ENCODE results near the gene HELZ.
"Not testable (repeated sequence)": the region's sequence is repeated elsewhere in the genome, so short reads cannot be mapped to it uniquely, and the experiment has no call there.

Gene HELZ

GRCh38 chr17:67202503-67202902 is 42.5 kb downstream of the HELZ start:
- Histone ChIP-seq H3K9me3 (ENCODE audit: insufficient read depth, low read length) (no peaks in the 10 kb centered on the region), H3K27me3 (ENCODE audit: insufficient read depth, insufficient read length) (no peaks in the 10 kb centered on the region), H3K4me3 (ENCODE audit: insufficient read length, low read depth) (no peak overlapping the region), H3K36me3 (ENCODE audit: insufficient read depth, insufficient read length, low read length) (peaks cover 45% of the 10 kb centered on the region), H3K9ac (ENCODE audit: insufficient read length, low read depth) (no peak overlapping the region), H3K4me1 (ENCODE audit: insufficient read depth, insufficient read length) (no peaks in the 10 kb centered on the region)
- DNase-seq (ENCODE audit: low read depth, low spot score): no peak
- TF ChIP-seq SUZ12 (IDR thresholded peaks at IDR 0.05; ENCODE audit: extremely low read depth, insufficient read depth, insufficient read length) (no peak), YY1 (IDR thresholded peaks at IDR 0.05; ENCODE audit: insufficient read depth, insufficient read length) (no peak), ZNF274 (IDR thresholded peaks at IDR 0.05; ENCODE audit: low read depth, low read length) (no peak)

- Histone ChIP-seq H3K27me3 (ENCODE audit: insufficient read depth, insufficient read length) (no peaks in the 10 kb centered on the region), H3K4me3 (ENCODE audit: insufficient read length, low read depth) (no peak overlapping the region), H3K36me3 (ENCODE audit: insufficient read depth, insufficient read length, low read length) (peaks cover 50% of the 10 kb centered on the region), H3K9ac (ENCODE audit: insufficient read length, low read depth) (no peak overlapping the region), H3K9me3 (ENCODE audit: insufficient read depth, low read length) (no peaks in the 10 kb centered on the region), H3K4me1 (ENCODE audit: insufficient read depth, insufficient read length) (no peaks in the 10 kb centered on the region)
- no peak for DNase-seq (ENCODE audit: low read depth, low spot score)
- TF ChIP-seq SUZ12 (IDR thresholded peaks at IDR 0.05; ENCODE audit: extremely low read depth, insufficient read depth, insufficient read length) (no peak), ZNF274 (IDR thresholded peaks at IDR 0.05; ENCODE audit: low read depth, low read length) (no peak), YY1 (IDR thresholded peaks at IDR 0.05; ENCODE audit: insufficient read depth, insufficient read length) (no peak)
These were observed 44.2 kb downstream of the HELZ start for GRCh38 chr17:67200727-67201301.

- Histone ChIP-seq H3K4me1 (ENCODE audit: insufficient read depth, insufficient read length) (no peaks in the 10 kb centered on the region), H3K36me3 (ENCODE audit: insufficient read depth, insufficient read length, low read length) (peaks cover 51% of the 10 kb centered on the region), H3K4me3 (ENCODE audit: insufficient read length, low read depth) (no peak overlapping the region), H3K9me3 (ENCODE audit: insufficient read depth, low read length) (no peaks in the 10 kb centered on the region), H3K27me3 (ENCODE audit: insufficient read depth, insufficient read length) (no peaks in the 10 kb centered on the region), H3K9ac (ENCODE audit: insufficient read length, low read depth) (no peak overlapping the region)
- DNase-seq (ENCODE audit: low read depth, low spot score): no peak
- TF ChIP-seq ZNF274 (IDR thresholded peaks at IDR 0.05; ENCODE audit: low read depth, low read length) (no peak), SUZ12 (IDR thresholded peaks at IDR 0.05; ENCODE audit: extremely low read depth, insufficient read depth, insufficient read length) (no peak)
These were observed 46.9 kb downstream of the HELZ start for GRCh38 chr17:67198131-67198530.

- H3K4me1 ChIP-seq (ENCODE audit: insufficient read depth, insufficient read length); H3K9ac ChIP-seq (ENCODE audit: insufficient read length, low read depth); H3K9me3 ChIP-seq (ENCODE audit: insufficient read depth, low read length); H3K27me3 ChIP-seq (ENCODE audit: insufficient read depth, insufficient read length); DNase-seq (ENCODE audit: low read depth, low spot score); H3K4me3 ChIP-seq (ENCODE audit: insufficient read length, low read depth): not testable (repeated sequence)
- H3K36me3 ChIP-seq (ENCODE audit: insufficient read depth, insufficient read length, low read length): peaks cover 45% of the 10 kb centered on the region
These were observed 48.0 kb downstream of the HELZ start for GRCh38 chr17:67197023-67197422.

- DNase-seq (ENCODE audit: low read depth, low spot score): no peak
- Histone ChIP-seq H3K4me1 (ENCODE audit: insufficient read depth, insufficient read length) (no peaks in the 10 kb centered on the region), H3K4me3 (ENCODE audit: insufficient read length, low read depth) (no peak overlapping the region), H3K27me3 (ENCODE audit: insufficient read depth, insufficient read length) (no peaks in the 10 kb centered on the region), H3K36me3 (ENCODE audit: insufficient read depth, insufficient read length, low read length) (peaks cover 42% of the 10 kb centered on the region), H3K9me3 (ENCODE audit: insufficient read depth, low read length) (no peaks in the 10 kb centered on the region), H3K9ac (ENCODE audit: insufficient read length, low read depth) (no peak overlapping the region)
- TF ChIP-seq SUZ12 (IDR thresholded peaks at IDR 0.05; ENCODE audit: extremely low read depth, insufficient read depth, insufficient read length) (no peak), ZNF274 (IDR thresholded peaks at IDR 0.05; ENCODE audit: low read depth, low read length) (no peak), YY1 (IDR thresholded peaks at IDR 0.05; ENCODE audit: insufficient read depth, insufficient read length) (no peak)
These were observed 48.6 kb downstream of the HELZ start for GRCh38 chr17:67196422-67196821.

GRCh38 chr17:67194134-67194533 is 50.9 kb downstream of the HELZ start:
- Histone ChIP-seq H3K9ac (ENCODE audit: insufficient read length, low read depth) (no peak overlapping the region), H3K4me1 (ENCODE audit: insufficient read depth, insufficient read length) (no peaks in the 10 kb centered on the region), H3K9me3 (ENCODE audit: insufficient read depth, low read length) (no peaks in the 10 kb centered on the region), H3K4me3 (ENCODE audit: insufficient read length, low read depth) (no peak overlapping the region), H3K27me3 (ENCODE audit: insufficient read depth, insufficient read length) (no peaks in the 10 kb centered on the region), H3K36me3 (ENCODE audit: insufficient read depth, insufficient read length, low read length) (peaks cover 26% of the 10 kb centered on the region)
- no peak for DNase-seq (ENCODE audit: low read depth, low spot score)
- TF ChIP-seq ZNF274 (IDR thresholded peaks at IDR 0.05; ENCODE audit: low read depth, low read length) (no peak), SUZ12 (IDR thresholded peaks at IDR 0.05; ENCODE audit: extremely low read depth, insufficient read depth, insufficient read length) (no peak), YY1 (IDR thresholded peaks at IDR 0.05; ENCODE audit: insufficient read depth, insufficient read length) (no peak)

- no peak for DNase-seq (ENCODE audit: low read depth, low spot score)
- no peak for TF ChIP-seq YY1 (IDR thresholded peaks at IDR 0.05; ENCODE audit: insufficient read depth, insufficient read length)
- no peak for TF ChIP-seq SUZ12 (IDR thresholded peaks at IDR 0.05; ENCODE audit: extremely low read depth, insufficient read depth, insufficient read length)
- TF ChIP-seq ZNF274 (IDR thresholded peaks at IDR 0.05; ENCODE audit: low read depth, low read length): no peak
- Histone ChIP-seq H3K4me1 (ENCODE audit: insufficient read depth, insufficient read length) (no peaks in the 10 kb centered on the region), H3K4me3 (ENCODE audit: insufficient read length, low read depth) (no peak overlapping the region), H3K36me3 (ENCODE audit: insufficient read depth, insufficient read length, low read length) (peaks cover 27% of the 10 kb centered on the region), H3K9me3 (ENCODE audit: insufficient read depth, low read length) (no peaks in the 10 kb centered on the region), H3K27me3 (ENCODE audit: insufficient read depth, insufficient read length) (no peaks in the 10 kb centered on the region), H3K9ac (ENCODE audit: insufficient read length, low read depth) (no peak overlapping the region)
These were observed 57.1 kb downstream of the HELZ start for GRCh38 chr17:67187927-67188326.

GRCh38 chr17:67186782-67187181 is 58.2 kb downstream of the HELZ start:
- Histone ChIP-seq H3K27me3 (ENCODE audit: insufficient read depth, insufficient read length) (no peaks in the 10 kb centered on the region), H3K4me3 (ENCODE audit: insufficient read length, low read depth) (no peak overlapping the region), H3K9ac (ENCODE audit: insufficient read length, low read depth) (no peak overlapping the region), H3K4me1 (ENCODE audit: insufficient read depth, insufficient read length) (no peaks in the 10 kb centered on the region), H3K9me3 (ENCODE audit: insufficient read depth, low read length) (no peaks in the 10 kb centered on the region), H3K36me3 (ENCODE audit: insufficient read depth, insufficient read length, low read length) (peaks cover 24% of the 10 kb centered on the region)
- TF ChIP-seq YY1 (IDR thresholded peaks at IDR 0.05; ENCODE audit: insufficient read depth, insufficient read length) (no peak), ZNF274 (IDR thresholded peaks at IDR 0.05; ENCODE audit: low read depth, low read length) (no peak), SUZ12 (IDR thresholded peaks at IDR 0.05; ENCODE audit: extremely low read depth, insufficient read depth, insufficient read length) (no peak)
- DNase-seq (ENCODE audit: low read depth, low spot score): no peak

All from NT2/D1 (cell line).